NCI-H2196 (cell line): ENCODE results near the gene ARL14EP.

ENCODE experiments used
- DNase-seq: peaks from one replicate; lab custom pipeline; 2025; ENCODE audit not compliant: unreplicated experiment; lab: John Stamatoyannopoulos, UW

ARL14EP gene

DNA sequence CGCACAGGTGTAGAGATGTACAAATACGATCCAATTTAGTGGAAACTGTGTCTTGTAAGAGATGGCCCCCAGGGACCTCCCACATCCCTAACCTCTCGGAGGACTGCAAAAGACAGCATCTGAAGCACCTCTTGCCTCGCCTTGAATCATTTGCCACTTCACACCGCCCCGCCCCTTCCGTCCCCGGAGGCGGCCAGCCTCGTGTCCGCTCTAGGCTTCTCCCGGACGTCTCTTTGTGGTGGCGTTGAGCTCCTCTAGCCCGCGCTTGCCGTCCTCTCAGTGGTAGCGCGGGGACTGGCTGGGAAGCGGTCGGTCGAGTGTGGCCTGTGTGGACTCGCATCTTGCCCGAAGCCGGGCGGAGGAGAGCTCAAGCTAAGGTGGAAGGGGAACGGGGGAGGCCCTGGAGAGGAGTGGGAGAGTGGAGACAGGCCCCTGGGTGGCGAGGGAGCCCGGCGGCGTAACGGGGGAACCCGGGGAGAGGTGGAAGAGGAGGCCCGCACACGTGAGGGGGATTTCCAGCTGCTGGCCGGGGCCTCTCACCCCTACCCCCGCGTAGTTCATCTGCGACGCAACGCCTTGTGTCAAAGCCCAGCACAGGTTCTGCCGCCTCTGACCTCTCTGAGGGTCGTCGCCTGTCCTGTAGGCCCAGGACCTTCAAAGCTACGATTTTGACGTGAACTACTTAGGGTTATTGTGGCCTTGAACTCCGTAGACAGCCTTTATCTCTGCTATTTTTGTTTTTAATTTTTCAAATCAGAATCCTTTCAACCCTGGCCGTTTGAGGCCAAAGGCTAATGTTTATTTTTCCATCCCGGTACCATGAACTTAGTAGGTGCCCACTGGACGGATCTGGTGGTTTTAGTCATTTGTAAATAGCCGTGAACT is at the start of gene ARL14EP:
TSS of gene ARL14EP (plus strand) at position 279 of the 885 bp plus-strand sequence. CDS start 7,845 bp downstream, outside the sequence.
- peak; percentile 93 for DNase-seq

- no peak for DNase-seq
These were observed 45.7 kb upstream of the ARL14EP start for GRCh38 chr11:30277176-30277575.

DNA sequence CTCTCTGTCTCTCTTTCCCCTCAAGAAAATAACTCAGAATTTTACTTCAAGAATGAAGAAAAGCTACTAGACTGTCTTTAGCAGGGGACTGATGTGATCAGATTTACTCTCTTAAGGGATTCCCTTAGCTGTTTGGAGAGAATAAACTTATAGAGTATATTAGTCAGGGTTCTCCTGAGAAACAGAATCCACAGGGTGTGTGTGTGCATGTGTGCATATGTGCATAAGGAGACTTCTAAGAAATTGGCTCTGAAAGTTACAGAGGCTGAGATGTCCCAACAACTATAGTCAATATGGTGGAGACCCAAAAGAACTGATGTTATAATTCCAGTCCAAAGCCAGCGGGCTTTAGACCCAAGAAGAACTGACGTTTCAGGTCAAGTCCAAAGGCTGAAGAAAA is 43.1 kb upstream of the ARL14EP start:
- no peak for DNase-seq

DNA sequence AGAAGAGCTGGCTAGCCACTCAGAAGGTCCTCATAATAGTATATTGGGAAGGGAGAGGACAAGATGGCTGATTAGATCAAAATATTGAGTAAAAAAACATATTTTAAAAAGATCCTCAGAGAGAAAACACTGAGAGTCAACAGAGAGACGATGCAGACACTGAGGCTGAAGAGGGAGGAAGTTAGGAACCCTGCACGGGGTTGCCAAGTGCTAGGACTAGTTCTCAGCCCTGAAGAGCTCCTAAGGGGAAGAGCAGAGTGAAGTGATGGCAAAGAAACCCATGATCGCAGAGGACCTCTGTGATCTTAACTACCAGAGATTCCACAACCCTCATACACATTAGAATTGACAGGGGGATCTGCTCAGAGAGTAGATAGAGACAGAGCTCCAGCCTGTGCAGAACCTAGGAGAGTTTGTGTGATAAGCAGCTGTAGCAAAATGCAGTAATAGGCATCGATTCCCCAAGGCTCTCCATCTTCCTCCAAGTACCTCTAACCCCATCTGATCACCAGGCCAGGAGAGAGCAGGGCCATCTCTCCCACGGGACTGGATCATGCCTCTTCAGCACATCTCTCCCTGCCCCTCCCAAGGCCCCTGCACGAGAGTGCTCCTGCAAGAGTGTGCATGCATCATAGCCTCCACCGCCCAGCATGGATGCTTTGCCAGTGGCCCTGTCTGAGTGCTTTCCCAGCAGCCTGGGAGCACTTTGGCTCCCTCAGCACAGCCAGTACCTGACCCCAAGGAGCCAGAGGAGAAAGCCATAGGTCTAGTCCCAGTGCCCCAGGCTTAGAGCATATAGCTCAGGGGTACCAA is 41.2 kb upstream of the ARL14EP start:
- DNase-seq = no peak

- no peak for DNase-seq
These were observed 40.6 kb upstream of the ARL14EP start for GRCh38 chr11:30282289-30282631.

- no peak for DNase-seq
These were observed 38.1 kb upstream of the ARL14EP start for GRCh38 chr11:30284836-30285235.

- DNase-seq = no peak
These were observed 37.3 kb upstream of the ARL14EP start for GRCh38 chr11:30285416-30286121.

GRCh38 chr11:30291331-30291730 is 31.6 kb upstream of the ARL14EP start:
- no peak for DNase-seq

DNA sequence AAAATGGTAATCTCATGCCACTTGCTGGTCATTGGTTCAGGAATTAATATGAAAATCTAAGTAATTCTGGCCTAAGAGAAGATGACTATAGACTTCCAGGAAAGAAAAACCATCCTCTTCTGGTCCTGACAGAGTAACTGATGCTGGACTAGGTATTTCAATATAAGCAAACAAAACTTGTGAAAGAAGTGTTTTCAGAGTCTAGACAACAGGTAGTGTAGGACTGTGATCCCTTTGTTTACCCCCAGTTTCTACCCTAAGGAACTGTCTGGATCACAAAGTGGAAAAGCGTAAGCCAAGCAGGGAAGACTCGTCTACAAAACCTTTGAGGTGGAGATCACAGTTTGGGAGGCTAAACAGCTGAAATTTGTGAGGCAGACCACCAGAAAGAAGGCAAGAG is 30.4 kb upstream of the ARL14EP start:
- no peak for DNase-seq

- DNase-seq = no peak
These were observed 27.6 kb upstream of the ARL14EP start for GRCh38 chr11:30295178-30295885.

- DNase-seq = no peak
These were observed 18.3 kb upstream of the ARL14EP start for GRCh38 chr11:30304620-30305019.

- no peak for DNase-seq
These were observed 12.3 kb upstream of the ARL14EP start for GRCh38 chr11:30310623-30311022.

DNA sequence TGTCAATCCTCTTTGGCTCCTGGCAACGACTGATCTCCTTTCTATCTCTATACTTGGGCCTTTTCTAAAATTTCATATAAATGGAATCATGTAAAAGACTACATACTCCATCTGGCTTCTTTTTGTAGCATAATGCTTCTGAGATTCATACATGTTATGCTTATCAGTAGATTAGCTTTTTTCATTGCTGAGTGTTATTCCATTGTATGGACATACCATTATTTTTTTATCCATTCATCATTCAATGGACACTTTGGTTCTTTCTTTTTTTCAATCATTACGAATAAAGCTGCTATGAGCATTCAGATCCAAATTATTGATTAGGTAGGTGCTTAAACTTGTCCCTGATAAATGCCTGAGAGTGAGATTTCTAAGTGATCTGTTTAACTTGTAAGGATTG is 11.7 kb upstream of the ARL14EP start:
- DNase-seq = no peak

DNA sequence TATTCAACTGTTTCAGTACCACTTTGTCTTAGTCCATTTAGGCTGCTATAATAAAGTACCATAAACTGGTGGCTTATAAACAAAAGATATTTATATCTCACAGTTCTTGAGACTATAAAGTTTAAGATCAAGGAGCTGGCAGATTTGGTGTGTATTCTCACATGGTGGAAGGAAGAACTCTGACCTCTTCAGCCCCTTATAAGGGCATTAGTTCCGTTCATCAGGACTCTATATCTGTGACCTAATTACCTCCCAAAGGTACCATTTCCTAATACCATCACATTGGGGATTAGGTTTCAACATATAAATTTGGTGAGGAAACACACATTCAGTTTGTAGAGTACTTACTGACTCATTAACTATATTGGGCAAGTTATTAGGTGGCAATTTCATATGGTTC is 10.7 kb upstream of the ARL14EP start:
- no peak for DNase-seq

DNA sequence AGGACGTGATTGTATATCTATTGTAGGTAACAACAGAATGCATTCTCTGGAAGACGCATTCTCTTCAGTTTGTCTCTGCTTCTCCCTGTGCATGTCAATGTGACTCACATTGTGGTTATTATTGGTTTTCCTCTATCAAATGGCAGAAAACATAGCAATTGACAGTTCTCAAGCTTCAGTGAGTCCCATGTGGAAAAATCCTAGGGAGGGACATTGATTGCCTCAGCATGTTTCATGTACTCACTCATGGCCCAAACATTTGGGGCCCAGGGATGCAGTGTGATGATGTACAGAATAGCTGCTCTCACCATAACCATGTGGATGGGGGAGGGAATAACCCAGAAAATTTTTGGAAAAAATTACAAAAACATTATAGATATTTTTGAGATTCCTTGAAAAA is 9.3 kb upstream of the ARL14EP start:
- DNase-seq = no peak

- no peak for DNase-seq
These were observed 8.3 kb upstream of the ARL14EP start for GRCh38 chr11:30314625-30315024.

GRCh38 chr11:30316237-30316636 is 6.7 kb upstream of the ARL14EP start:
- no peak for DNase-seq

DNA sequence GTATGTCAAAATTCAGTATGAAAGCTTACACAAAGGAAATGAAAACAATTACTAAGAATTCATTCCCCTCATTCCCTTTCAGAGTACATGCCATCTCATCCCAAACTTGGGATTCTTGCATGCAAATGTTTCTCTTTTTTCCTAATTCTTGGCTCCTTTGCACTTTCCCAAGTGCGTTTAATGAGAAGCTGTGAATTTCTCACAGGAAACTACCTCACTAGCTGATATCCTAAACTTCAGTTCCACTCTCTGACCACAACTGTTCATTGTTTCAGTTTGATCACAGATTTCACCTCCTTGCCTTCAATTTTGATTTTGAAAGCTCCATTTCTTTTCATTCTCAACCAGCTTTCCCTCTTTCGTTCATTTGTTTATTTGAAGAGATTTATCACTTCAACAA is 5.9 kb upstream of the ARL14EP start:
- no peak for DNase-seq

DNA sequence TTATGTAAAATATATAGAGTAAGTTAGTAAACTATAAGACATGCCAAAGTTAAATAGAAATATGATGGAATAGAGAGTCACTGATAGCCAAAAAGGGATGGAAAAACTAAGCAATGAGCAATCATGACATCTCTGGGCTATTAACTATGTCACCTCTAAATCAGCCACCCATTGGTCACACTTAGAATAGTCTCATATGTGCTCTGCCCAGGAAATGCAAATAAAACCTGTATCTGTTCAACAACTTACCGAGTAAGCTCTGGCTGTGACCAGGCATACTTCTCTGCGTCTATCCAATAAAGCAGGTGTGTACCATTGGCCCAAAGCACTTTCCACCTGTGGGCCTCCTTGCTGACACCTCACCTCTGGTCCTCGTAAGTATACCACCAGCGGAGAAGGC is 1.6 kb upstream of the ARL14EP start:
- no peak for DNase-seq

DNA sequence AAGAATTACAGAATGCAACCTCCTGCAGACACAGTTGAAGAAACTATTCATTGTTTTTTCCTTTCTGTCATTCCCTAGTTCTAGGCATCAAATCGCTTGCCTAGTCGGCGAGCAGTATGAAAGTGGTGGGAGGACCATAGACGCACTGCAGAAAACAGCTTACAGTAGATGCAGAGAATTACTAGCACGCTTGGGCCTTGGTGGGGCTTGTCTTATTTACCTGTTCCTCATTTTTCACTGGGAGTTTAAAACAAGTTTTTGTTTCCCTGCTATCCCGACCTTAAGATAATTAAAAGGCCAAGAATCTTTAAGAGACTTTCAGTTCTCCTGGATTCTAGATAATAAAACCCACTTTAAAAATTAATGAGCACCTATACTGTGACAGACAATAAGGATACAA is 713 bp upstream of the ARL14EP start:
- no peak for DNase-seq
